Activated T-cell treated with anti-CD3 and anti-CD28 coated beads, Interleukin-2, amount 50 U/mL, for 4 hours (primary cell): Measurements from ENCODE around the gene EP400. TPM values are rescaled to one million over a fixed set of nuclear protein-coding genes. Genes with fewer than 3 reads are reported as not detected.
"Not testable (repeated sequence)": the region's sequence is repeated elsewhere in the genome, so short reads cannot be mapped to it uniquely, and the experiment has no call there.

Experiments
- ATAC-seq, 2 donors: fragments of 200-7000 bp; cut with Tn5 transposase; one replicate each; pipeline ENCODE4 v1.10.0; 2021
- DNase-seq: peaks from one replicate; pipeline ENCODE4 v3.0.0-alpha.2; 2020
- H3K27me3 Mint-ChIP-seq: one replicate; pipeline ENCODE4 v1.8.0; 2021; ENCODE audit warnings: low read depth, mixed read lengths
- H3K36me3 Mint-ChIP-seq: one replicate; pipeline ENCODE4 v1.8.0; 2022; ENCODE audit warnings: mixed read lengths; ENCODE audit not compliant: insufficient read depth
- H3K4me1 Mint-ChIP-seq: one replicate; pipeline ENCODE4 v1.8.0; 2021; ENCODE audit warnings: low read depth, mixed read lengths
- H3K4me3 Mint-ChIP-seq: one replicate; pipeline ENCODE4 v1.8.0; 2021; ENCODE audit warnings: mild to moderate bottlenecking, moderate library complexity, mixed read lengths
- H3K9me3 Mint-ChIP-seq: one replicate; pipeline ENCODE4 v1.8.0; 2021; ENCODE audit warnings: mixed read lengths
- total RNA-seq, 3 donors: library from RNA; stranded (reverse); gene quantifications; one replicate each; pipeline ENCODE4 v1.2.1, GENCODE V29; 2021

EP400 gene
- total RNA-seq, 3 donors from 2014 or later: 53.3 to 57.2 (median 56.9) TPM

- no peak for ATAC-seq
These were observed 77.9 kb downstream of the EP400 start for GRCh38 chr12:132027636-132028035.

GRCh38 chr12:132028111-132028510 is 78.4 kb downstream of the EP400 start:
- Mint-ChIP-seq H3K36me3 (peaks cover 64% of the 10 kb centered on the region), H3K4me3 (no peak overlapping the region), H3K4me1 (no peaks in the 10 kb centered on the region), H3K27me3 (no peaks in the 10 kb centered on the region), H3K9me3 (no peaks in the 10 kb centered on the region)
- ATAC-seq: no peak
- DNase-seq: no peak

More at GRCh38 chr12:132027636-132028035, 77.9 kb downstream of the EP400 start:
- Mint-ChIP-seq H3K4me1 (no peaks in the 10 kb centered on the region), H3K36me3 (peaks cover 64% of the 10 kb centered on the region), H3K4me3 (no peak overlapping the region), H3K27me3 (no peaks in the 10 kb centered on the region), H3K9me3 (no peaks in the 10 kb centered on the region)
- no peak for DNase-seq

GRCh38 chr12:132029503-132030300 is 80.0 kb downstream of the EP400 start:
- Mint-ChIP-seq H3K4me1 (no peaks in the 10 kb centered on the region), H3K9me3 (no peaks in the 10 kb centered on the region)
- no peak for ATAC-seq

GRCh38 chr12:132030367-132031038 is 80.8 kb downstream of the EP400 start:
- ATAC-seq (no peak), DNase-seq (no peak)
- Mint-ChIP-seq H3K36me3 (peaks cover 60% of the 10 kb centered on the region), H3K27me3 (no peaks in the 10 kb centered on the region), H3K4me1 (no peaks in the 10 kb centered on the region), H3K4me3 (no peak overlapping the region), H3K9me3 (no peaks in the 10 kb centered on the region)

More at GRCh38 chr12:132029503-132030300, 80.0 kb downstream of the EP400 start:
- H3K27me3 Mint-ChIP-seq: no peaks in the 10 kb centered on the region
- no peak overlapping the region for H3K4me3 Mint-ChIP-seq
- peaks cover 60% of the 10 kb centered on the region for H3K36me3 Mint-ChIP-seq
- DNase-seq: no peak

- no peaks in the 10 kb centered on the region for H3K9me3 Mint-ChIP-seq
- ATAC-seq (no peak), DNase-seq (no peak)
- H3K27me3 Mint-ChIP-seq: no peaks in the 10 kb centered on the region
- H3K4me1 Mint-ChIP-seq: no peaks in the 10 kb centered on the region
- H3K36me3 Mint-ChIP-seq: peaks cover 56% of the 10 kb centered on the region
- H3K4me3 Mint-ChIP-seq: no peak overlapping the region
These were observed 83.9 kb downstream of the EP400 start for GRCh38 chr12:132033627-132034026.

- no peak for ATAC-seq
- Mint-ChIP-seq H3K27me3 (no peaks in the 10 kb centered on the region), H3K4me3 (no peak overlapping the region), H3K36me3 (peaks cover 50% of the 10 kb centered on the region), H3K9me3 (no peaks in the 10 kb centered on the region), H3K4me1 (no peaks in the 10 kb centered on the region)
- DNase-seq: no peak
These were observed 86.4 kb downstream of the EP400 start for GRCh38 chr12:132036063-132036683.

GRCh38 chr12:132040906-132041606 is 91.3 kb downstream of the EP400 start:
- Mint-ChIP-seq H3K27me3 (no peaks in the 10 kb centered on the region), H3K4me3 (no peak overlapping the region), H3K9me3 (no peaks in the 10 kb centered on the region), H3K36me3 (peaks cover 51% of the 10 kb centered on the region), H3K4me1 (peaks cover 2% of the 10 kb centered on the region)
- DNase-seq: no peak
- ATAC-seq: no peak

GRCh38 chr12:132043216-132043615 is 93.5 kb downstream of the EP400 start:
- H3K36me3 Mint-ChIP-seq: peaks cover 56% of the 10 kb centered on the region
- ATAC-seq: no peak

GRCh38 chr12:132043770-132044467 is 94.2 kb downstream of the EP400 start:
- DNase-seq (no peak), ATAC-seq (no peak)
- Mint-ChIP-seq H3K4me1 (peaks cover 2% of the 10 kb centered on the region), H3K27me3 (no peaks in the 10 kb centered on the region), H3K36me3 (peaks cover 54% of the 10 kb centered on the region), H3K4me3 (no peak overlapping the region), H3K9me3 (no peaks in the 10 kb centered on the region)

More at GRCh38 chr12:132043216-132043615, 93.5 kb downstream of the EP400 start:
- DNase-seq: no peak
- Mint-ChIP-seq H3K4me1 (peaks cover 2% of the 10 kb centered on the region), H3K27me3 (no peaks in the 10 kb centered on the region), H3K9me3 (no peaks in the 10 kb centered on the region), H3K4me3 (no peak overlapping the region)

GRCh38 chr12:132044661-132045412 is 95.1 kb downstream of the EP400 start:
- no peak for ATAC-seq
- H3K27me3 Mint-ChIP-seq: no peaks in the 10 kb centered on the region
- DNase-seq: no peak
- H3K9me3 Mint-ChIP-seq: no peaks in the 10 kb centered on the region
- no peak overlapping the region for H3K4me3 Mint-ChIP-seq
- H3K4me1 Mint-ChIP-seq: peaks cover 2% of the 10 kb centered on the region
- H3K36me3 Mint-ChIP-seq: peaks cover 56% of the 10 kb centered on the region

- no peaks in the 10 kb centered on the region for H3K27me3 Mint-ChIP-seq
- no peak for ATAC-seq
- peaks cover 2% of the 10 kb centered on the region for H3K4me1 Mint-ChIP-seq
- DNase-seq: no peak
- no peaks in the 10 kb centered on the region for H3K9me3 Mint-ChIP-seq
- no peak overlapping the region for H3K4me3 Mint-ChIP-seq
- peaks cover 59% of the 10 kb centered on the region for H3K36me3 Mint-ChIP-seq
These were observed 96.0 kb downstream of the EP400 start for GRCh38 chr12:132045751-132046150.

- no peaks in the 10 kb centered on the region for H3K9me3 Mint-ChIP-seq
- no peaks in the 10 kb centered on the region for H3K27me3 Mint-ChIP-seq
- peaks cover 66% of the 10 kb centered on the region for H3K36me3 Mint-ChIP-seq
- H3K4me1 Mint-ChIP-seq: peaks cover 1% of the 10 kb centered on the region
- DNase-seq (no peak), ATAC-seq (no peak)
- H3K4me3 Mint-ChIP-seq: no peak overlapping the region
These were observed 96.8 kb downstream of the EP400 start for GRCh38 chr12:132046561-132046960.

GRCh38 chr12:132047630-132048029 is 97.9 kb downstream of the EP400 start:
- H3K4me1 Mint-ChIP-seq, H3K4me3 Mint-ChIP-seq, H3K9me3 Mint-ChIP-seq, H3K27me3 Mint-ChIP-seq, DNase-seq, ATAC-seq: not testable (repeated sequence)
- H3K36me3 Mint-ChIP-seq: peaks cover 67% of the 10 kb centered on the region
